Measurements from ENCODE around the gene INS.

DNA sequence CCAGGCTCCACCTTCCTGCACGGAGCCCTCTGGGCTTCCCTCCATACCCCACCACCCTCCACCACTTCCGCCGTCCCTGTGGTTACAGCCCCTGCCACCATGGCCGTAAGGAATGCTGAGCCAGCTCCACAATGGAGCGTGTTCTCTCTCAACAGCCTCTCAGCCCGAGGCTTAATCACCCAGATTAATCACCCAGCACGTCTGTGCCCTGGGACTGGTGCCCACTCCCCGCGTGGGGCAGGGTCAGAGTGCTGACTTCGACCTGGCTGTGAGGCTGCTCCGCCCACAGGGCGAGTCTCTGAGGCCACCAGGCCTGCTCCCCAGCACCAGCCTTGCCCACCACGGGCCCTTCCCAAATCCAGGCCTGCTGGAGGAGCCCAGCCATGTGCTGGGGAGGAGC, 14.7 kb upstream of the INS start:
- no peak for TF ChIP-seq POLR2AphosphoS5 (IDR thresholded peaks at IDR 0.05)
- TF ChIP-seq, protein P1, sequence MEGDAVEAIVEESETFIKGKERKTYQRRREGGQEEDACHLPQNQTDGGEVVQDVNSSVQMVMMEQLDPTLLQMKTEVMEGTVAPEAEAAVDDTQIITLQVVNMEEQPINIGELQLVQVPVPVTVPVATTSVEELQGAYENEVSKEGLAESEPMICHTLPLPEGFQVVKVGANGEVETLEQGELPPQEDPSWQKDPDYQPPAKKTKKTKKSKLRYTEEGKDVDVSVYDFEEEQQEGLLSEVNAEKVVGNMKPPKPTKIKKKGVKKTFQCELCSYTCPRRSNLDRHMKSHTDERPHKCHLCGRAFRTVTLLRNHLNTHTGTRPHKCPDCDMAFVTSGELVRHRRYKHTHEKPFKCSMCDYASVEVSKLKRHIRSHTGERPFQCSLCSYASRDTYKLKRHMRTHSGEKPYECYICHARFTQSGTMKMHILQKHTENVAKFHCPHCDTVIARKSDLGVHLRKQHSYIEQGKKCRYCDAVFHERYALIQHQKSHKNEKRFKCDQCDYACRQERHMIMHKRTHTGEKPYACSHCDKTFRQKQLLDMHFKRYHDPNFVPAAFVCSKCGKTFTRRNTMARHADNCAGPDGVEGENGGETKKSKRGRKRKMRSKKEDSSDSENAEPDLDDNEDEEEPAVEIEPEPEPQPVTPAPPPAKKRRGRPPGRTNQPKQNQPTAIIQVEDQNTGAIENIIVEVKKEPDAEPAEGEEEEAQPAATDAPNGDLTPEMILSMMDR (IDR thresholded peaks at IDR 0.05), result no peak
- TF ChIP-seq POLR2A (IDR thresholded peaks at IDR 0.05; ENCODE audit: low read depth), result no peak
- no peak for TF ChIP-seq EP300 (IDR thresholded peaks at IDR 0.05)

All from esophagus muscularis mucosa (tissue), 4 donors.